Transverse colon (tissue), 4 donors: ENCODE results near the gene RRP7A. TPM values are rescaled to one million over a fixed set of nuclear protein-coding genes. Genes with fewer than 3 reads are reported as not detected.

ENCODE experiments used
- DNase-seq: peaks from one replicate; pipeline ENCODE4 v3.0.0-alpha.2; 2019
- H3K27ac ChIP-seq, 4 donors: fragments of 200-600 bp; sonication (generic); 2 replicates each; pipeline ENCODE4 v1.5.1; 2016 to 2018; ENCODE audit warnings: inconsistent platforms in 4 of 4
- H3K27me3 ChIP-seq: fragments of 200-600 bp; sonication (generic); 2 replicates; pipeline ENCODE4 v1.5.1; 2017; ENCODE audit warnings: inconsistent platforms
- H3K36me3 ChIP-seq, 4 donors: fragments of 200-600 bp; sonication (generic); 2 replicates each; pipeline ENCODE4 v1.5.1; 2017 to 2019; ENCODE audit warnings: inconsistent platforms in 4 of 4
- H3K4me1 ChIP-seq, 4 donors: fragments of 200-600 bp; sonication (generic); 2 replicates each; pipeline ENCODE4 v1.5.1; 2017 to 2020; ENCODE audit warnings: inconsistent platforms in 4 of 4
- H3K4me3 ChIP-seq, 4 donors: fragments of 200-600 bp; sonication (generic); 1 replicate in 1 of 4; 2 replicates in 3 of 4; pipeline versions ENCODE4 v1.5.1 to v1.6.1; 2017 to 2019; ENCODE audit warnings: inconsistent platforms in 4 of 4
- H3K9me3 ChIP-seq, 2 donors: fragments of 200-600 bp; sonication (generic); 2 replicates each; pipeline ENCODE4 v1.5.1; 2017 to 2019; ENCODE audit warnings: inconsistent platforms in 2 of 2
- EP300 ChIP-seq: sonication (generic); formaldehyde crosslinking; IDR thresholded peaks from one replicate; pipeline ENCODE4 v1.6.1; 2017; ENCODE audit warnings: antibody characterized with exemption, low read depth
- POLR2A ChIP-seq: fragments of 450-650 bp; IDR thresholded peaks from one replicate; pipeline ENCODE4 v1.6.1; 2016; ENCODE audit warnings: antibody characterized with exemption, mild to moderate bottlenecking, moderate library complexity
- POLR2AphosphoS5 ChIP-seq, 3 donors: sonication (generic); formaldehyde crosslinking; IDR thresholded peaks; one replicate each; pipeline ENCODE4 v1.6.1; 2016; ENCODE audit warnings: antibody characterized with exemption in 3 of 3
- WGBS, 2 donors: methylation state at CpG; one replicate each; pipeline ENCODE4 v1.1.5; 2018; ENCODE audit warnings: low coverage in 1 of 2; 5-methylcytosine and 5-hydroxymethylcytosine counted together
- in situ Hi-C, 4 donors: fragments of 200-750 bp; cut with MboI; loops; one replicate each; pipeline versions ENCODE4 v1.15.0 to v1.15.1; 2017; ENCODE audit warnings: low sequenced_read_pairs in 3 of 4, low pct_ligation_motif_present in 1 of 4, low pct_unique_long_range_greater_than_20kb in 1 of 4
- intact Hi-C: fragments of 100-400 bp; cut with DNase I; formaldehyde crosslinking; loops from one replicate; pipeline ENCODE4 v1.15.1; 2023; ENCODE audit warnings: low total_unique reads
- total RNA-seq, 4 donors: library from RNA; depleted of rRNA; stranded (reverse); fragments of >200 nt; gene quantifications; one replicate each; pipeline ENCODE4 v1.1.0, GENCODE V29; 2016
- TF ChIP-seq, protein P1 (sequence below), 5 experiments: fragments of 200-600 bp in 3 of 5; fragments of 450-650 bp in 2 of 5; sonication (generic) in 3 of 5; IDR thresholded peaks; 1 replicate in 2 of 5; 2 replicates in 3 of 5; pipeline ENCODE4 v1.5.1; 2016 to 2017; ENCODE audit warnings: antibody characterized with exemption in 5 of 5, inconsistent platforms in 3 of 5, mild to moderate bottlenecking in 2 of 5, moderate library complexity in 1 of 5

The RRP7A gene
- total RNA-seq, 4 donors from 2014 or later, result 13.1 to 27.0 (median 17.2) TPM

DNA sequence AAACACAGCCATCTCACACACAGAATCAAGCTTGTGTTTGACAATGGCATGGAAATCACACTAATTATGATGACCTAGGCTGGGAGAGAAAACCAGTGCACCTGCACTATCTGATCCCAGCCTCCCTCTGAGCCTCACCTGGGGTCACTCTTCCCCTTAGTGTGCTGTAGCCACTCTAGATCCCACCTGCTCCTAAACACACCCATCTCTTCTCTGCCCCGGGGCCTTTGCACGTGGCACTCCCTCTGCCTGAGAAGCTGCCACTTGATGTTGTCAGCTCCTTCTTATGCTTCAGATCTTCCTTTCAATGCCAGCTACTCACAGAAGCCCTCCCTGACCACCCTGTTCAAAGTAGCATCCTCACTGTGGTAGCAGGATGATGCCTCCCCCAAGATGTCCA, 44.5 kb downstream of the RRP7A start:
- WGBS, 2 donors, result 89% methylated on average over 2 of the region's 2 CpGs; no CpG with 5 or more reads in 1 of the 2 donors
- TF ChIP-seq, protein P1, sequence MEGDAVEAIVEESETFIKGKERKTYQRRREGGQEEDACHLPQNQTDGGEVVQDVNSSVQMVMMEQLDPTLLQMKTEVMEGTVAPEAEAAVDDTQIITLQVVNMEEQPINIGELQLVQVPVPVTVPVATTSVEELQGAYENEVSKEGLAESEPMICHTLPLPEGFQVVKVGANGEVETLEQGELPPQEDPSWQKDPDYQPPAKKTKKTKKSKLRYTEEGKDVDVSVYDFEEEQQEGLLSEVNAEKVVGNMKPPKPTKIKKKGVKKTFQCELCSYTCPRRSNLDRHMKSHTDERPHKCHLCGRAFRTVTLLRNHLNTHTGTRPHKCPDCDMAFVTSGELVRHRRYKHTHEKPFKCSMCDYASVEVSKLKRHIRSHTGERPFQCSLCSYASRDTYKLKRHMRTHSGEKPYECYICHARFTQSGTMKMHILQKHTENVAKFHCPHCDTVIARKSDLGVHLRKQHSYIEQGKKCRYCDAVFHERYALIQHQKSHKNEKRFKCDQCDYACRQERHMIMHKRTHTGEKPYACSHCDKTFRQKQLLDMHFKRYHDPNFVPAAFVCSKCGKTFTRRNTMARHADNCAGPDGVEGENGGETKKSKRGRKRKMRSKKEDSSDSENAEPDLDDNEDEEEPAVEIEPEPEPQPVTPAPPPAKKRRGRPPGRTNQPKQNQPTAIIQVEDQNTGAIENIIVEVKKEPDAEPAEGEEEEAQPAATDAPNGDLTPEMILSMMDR (IDR thresholded peaks at IDR 0.05), result no peak
- H3K4me1 ChIP-seq, result no peaks in the 10 kb centered on the region
- no peak overlapping the region for H3K4me3 ChIP-seq
- DNase-seq, result no peak
- no peaks in the 10 kb centered on the region for H3K27me3 ChIP-seq
- H3K9me3 ChIP-seq, result no peaks in the 10 kb centered on the region
- intact Hi-C loops (no loop called here), in situ Hi-C loops (no loop called here)
- no peak overlapping the region for H3K27ac ChIP-seq
- H3K36me3 ChIP-seq, result no peaks in the 10 kb centered on the region

DNA sequence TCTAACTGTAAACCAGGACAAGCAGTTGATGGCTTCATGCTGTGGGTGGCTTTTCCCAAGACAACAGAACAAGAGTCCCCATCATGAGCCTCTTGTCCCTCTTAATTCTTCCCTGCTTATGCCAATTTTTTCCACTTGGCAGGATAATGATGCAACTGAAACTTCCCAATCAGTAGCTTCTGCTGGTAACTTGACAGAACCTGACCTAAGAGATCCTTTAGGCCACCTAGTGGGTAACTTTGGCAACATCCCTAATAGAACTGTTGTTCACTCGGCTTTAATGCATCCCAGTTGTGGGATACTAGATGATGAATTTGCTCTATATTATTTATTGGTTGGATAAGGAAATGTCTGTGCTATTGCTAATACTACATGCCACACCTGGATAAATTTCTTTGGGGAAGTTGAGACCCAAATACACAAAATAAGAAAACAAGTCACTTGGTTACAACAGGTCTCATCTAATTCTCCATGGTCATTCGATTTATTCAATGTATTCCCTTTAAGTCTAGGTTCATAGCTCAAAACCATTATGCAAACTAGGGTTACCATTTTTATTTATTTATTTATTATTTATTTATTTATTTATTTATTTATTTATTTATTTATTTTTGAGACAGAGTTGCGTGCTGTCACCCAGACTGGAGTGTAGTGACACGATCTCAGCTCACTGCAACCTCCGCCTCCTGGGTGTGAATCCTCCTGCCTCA, 46.0 kb downstream of the RRP7A start:
- no peak overlapping the region for H3K4me3 ChIP-seq
- 50 to 67% methylated on average over 2 to 5 of the region's 5 CpGs for WGBS, 2 donors
- TF ChIP-seq POLR2AphosphoS5 (IDR thresholded peaks at IDR 0.05) (no peak), POLR2A (no peak), EP300 (no peak)
- TF ChIP-seq, protein P1 (IDR thresholded peaks at IDR 0.05), result peak; percentile 44 to 65 (median 58)
- no peaks in the 10 kb centered on the region for H3K4me1 ChIP-seq
- no peak overlapping the region for H3K27ac ChIP-seq
- H3K9me3 ChIP-seq, result no peaks in the 10 kb centered on the region
- intact Hi-C loops, result no loop called here
- H3K27me3 ChIP-seq, result no peaks in the 10 kb centered on the region
- DNase-seq, result no peak
- no peaks in the 10 kb centered on the region for H3K36me3 ChIP-seq
- in situ Hi-C loops, result no loop called here

DNA sequence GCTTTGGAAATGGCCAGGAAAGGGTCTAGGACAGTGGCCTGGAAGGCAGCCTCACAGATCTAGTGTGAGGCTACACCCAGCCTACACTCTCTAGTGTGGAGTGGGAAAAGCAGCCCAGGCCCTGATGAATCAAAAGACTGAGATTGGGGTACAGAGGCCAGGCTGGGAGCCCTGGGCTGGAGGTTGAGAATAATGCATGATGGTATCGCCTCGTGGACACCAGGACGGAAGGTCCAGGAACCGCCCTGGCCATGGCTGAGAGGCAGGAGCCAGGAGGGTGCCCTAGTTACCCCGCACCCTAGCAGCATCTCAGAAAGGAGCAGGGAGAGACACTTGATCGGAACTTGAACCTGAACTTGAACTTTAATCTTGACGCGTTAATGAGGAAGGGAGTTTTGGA, 46.9 kb downstream of the RRP7A start:
- in situ Hi-C loops, result no loop called here
- TF ChIP-seq, protein P1 (IDR thresholded peaks at IDR 0.05), result no peak
- TF ChIP-seq EP300 (no peak), POLR2AphosphoS5 (IDR thresholded peaks at IDR 0.05) (no peak), POLR2A (no peak)
- 93% methylated on average over 8 of the region's 8 CpGs; no CpG with 5 or more reads in 1 of the 2 donors for WGBS, 2 donors

DNA sequence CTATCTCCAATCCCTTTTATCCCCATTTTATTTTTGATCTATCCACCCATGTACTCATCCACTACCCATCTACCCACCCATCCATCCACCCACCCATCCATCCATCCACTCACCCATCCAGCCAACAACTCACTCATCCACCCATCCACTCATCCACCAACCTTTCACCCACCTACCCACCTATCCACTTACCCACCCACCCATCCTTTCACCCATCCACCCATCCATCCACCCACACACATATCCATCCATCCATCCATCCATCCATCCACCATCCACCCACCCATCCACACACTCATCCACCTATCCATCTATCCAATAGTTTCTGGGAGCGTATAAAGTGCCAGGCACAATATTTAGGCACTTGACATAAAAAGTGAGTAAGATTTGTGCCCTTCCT, 48.2 kb downstream of the RRP7A start:
- no peak for TF ChIP-seq EP300
- no peak for TF ChIP-seq POLR2A
- no peak for TF ChIP-seq POLR2AphosphoS5 (IDR thresholded peaks at IDR 0.05)
- TF ChIP-seq, protein P1 (IDR thresholded peaks at IDR 0.05), result no peak
- Histone ChIP-seq H3K4me1 (no peaks in the 10 kb centered on the region), H3K27ac (no peak overlapping the region), H3K4me3 (no peak overlapping the region), H3K9me3 (no peaks in the 10 kb centered on the region), H3K27me3 (no peaks in the 10 kb centered on the region), H3K36me3 (no peaks in the 10 kb centered on the region)
- WGBS, 2 donors, result 91 to 100% methylated on average over 1 of the region's 1 CpG
- in situ Hi-C loops, result no loop called here
- no peak for DNase-seq
- intact Hi-C loops, result no loop called here

More for the DNA sequence above, 46.9 kb downstream of the RRP7A start:
- Histone ChIP-seq H3K9me3 (no peaks in the 10 kb centered on the region), H3K27ac (no peak overlapping the region), H3K36me3 (no peaks in the 10 kb centered on the region), H3K4me1 (no peaks in the 10 kb centered on the region), H3K4me3 (no peak overlapping the region), H3K27me3 (no peaks in the 10 kb centered on the region)
- no peak for DNase-seq
- intact Hi-C loops, result no loop called here
